Measurements from ENCODE around the gene GMEB1.
A peak's percentile ranks its signal among the peaks of the same experiment; 100 is the strongest.
"Not testable (repeated sequence)": the region's sequence is repeated elsewhere in the genome, so short reads cannot be mapped to it uniquely, and the experiment has no call there.

GMEB1 gene, protein sequence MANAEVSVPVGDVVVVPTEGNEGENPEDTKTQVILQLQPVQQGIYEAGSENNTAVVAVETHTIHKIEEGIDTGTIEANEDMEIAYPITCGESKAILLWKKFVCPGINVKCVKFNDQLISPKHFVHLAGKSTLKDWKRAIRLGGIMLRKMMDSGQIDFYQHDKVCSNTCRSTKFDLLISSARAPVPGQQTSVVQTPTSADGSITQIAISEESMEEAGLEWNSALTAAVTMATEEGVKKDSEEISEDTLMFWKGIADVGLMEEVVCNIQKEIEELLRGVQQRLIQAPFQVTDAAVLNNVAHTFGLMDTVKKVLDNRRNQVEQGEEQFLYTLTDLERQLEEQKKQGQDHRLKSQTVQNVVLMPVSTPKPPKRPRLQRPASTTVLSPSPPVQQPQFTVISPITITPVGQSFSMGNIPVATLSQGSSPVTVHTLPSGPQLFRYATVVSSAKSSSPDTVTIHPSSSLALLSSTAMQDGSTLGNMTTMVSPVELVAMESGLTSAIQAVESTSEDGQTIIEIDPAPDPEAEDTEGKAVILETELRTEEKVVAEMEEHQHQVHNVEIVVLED

DNA sequence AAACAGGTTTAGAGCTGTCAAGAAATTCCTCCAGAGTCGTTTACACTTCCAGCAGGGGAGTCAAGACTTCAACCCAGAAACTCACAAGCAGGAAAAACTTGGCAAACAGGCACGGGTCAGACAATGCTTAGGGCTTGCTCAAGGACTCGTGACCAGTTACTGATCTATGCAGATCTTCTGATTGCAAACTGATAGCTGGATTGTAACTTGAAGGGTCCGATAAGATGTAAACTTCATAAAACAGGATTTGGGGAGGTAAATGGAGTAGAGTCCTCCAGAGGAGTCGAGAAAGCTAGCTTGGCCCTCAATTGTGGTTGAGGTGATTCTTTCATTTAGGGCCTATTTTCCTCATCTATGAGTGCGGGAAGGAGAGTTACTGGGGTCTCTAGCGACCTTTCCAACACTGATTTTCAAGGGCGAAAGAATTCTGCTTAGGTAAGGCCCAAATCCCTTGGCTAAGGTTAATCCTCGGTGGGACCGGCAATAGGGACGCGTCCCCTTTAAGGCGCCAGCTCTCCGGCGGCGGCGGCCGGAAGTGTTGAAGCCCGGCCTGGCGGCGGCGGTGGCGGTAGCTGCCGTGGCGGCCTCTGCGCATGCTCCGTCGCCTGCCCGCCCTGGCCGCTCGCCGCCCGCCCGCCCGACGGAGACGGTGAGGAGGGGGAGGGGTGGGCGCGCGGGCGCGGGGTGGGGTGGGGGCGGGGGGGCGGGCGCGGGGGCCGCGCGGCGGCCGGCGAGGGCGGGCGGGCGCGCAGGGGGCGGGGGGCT, at the start of gene GMEB1:
GMEB1 (plus strand) TSS at position 594 of the 765 bp plus-strand sequence. CDS start 14,829 bp downstream, outside the sequence.
- peak; percentile 81 for DNase-seq

DNA sequence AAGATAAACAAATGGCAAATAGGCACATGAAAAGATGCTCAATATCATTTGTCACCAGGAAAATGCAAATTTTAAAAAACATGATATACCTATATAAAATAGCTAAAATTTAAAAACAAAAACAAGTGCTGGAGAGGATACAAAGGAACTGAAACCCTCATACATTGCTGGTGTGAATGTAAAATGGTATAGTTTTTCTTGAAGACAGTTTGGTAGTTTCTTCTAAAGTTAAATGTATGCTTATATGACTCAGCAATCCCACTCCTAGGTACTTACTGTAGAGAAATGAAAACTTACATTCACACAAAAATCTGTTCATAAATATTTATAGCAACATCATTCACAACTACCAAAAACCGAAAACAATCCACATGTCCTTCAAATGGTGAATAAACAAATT, 36.9 kb upstream of the GMEB1 start:
- no peak for DNase-seq

DNA sequence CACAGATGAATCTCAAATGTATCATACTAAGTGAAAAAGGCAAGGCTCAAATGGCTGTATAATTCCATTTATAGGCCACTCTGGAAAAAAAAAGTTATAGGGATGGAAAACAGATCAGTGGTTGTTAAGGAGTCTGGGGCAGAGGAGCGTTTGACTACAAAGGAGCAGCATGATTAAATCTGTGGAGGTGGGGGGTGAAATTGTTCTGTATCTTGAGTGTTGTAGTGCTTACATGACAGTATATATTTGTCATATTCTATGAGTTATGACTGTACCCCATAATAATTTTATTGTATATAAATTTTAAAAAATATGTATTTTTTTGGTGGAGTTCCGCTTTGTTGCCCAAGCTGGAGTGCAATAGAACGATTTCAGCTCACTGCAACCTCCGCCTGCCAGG, 36.0 kb upstream of the GMEB1 start:
- DNase-seq: no peak

DNA sequence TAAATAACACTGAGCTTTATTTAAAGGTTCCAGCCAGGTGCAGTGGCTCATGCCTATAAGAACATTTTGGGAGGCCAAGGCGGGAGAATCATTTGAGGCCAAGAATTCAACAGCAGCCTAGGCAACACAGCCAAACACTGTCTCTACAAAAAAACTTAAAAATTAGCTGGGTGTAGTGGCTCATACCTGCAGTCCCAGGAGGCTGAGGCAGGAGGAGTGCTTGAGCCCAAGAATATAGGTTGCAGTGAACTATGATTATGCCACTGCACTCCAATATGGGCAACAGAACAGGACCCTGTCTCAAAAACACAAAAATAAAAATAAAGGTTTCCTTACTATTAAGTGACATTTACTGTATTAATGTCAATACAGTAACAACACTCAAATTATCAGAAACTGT, 27.8 kb upstream of the GMEB1 start:
- DNase-seq: no peak

DNA sequence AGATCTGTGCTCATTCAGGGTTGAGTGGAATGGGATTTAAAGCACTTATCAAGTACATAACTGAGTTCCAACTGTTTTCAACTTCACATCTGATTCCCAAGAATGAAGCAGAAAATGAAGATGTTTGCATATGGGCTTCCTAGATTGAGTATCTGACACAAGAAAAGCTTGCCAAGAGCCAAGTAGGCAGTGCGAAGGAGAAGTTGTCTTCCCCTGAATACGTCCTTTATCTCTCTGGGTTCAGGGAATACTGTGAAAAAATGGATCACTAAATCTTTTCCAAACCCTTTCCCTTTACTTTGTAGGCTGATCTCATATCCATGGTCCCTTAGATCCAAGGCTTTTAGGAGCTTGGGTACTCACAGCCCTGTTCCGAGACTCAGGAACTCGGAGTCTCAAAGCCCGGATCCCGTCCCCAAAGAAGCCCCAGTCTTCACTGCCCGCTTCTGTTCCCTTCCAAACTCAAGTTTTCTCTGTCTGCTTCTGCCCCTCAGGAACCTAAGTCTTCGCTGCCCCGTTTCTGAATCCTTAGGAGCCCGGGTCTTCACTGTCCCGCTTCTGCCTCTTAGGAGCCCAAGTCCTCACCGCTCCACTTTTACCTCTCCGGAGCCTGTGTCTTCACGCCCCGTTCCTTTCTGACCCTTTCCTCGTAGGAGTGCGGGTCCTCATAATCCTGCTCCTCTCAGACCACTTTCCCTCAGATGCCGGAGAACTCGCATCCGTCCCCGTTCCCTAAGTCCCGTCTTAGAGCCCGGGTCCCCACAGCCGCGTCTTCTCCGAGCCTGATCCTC, 26.3 kb upstream of the GMEB1 start:
- DNase-seq: no peak

DNA sequence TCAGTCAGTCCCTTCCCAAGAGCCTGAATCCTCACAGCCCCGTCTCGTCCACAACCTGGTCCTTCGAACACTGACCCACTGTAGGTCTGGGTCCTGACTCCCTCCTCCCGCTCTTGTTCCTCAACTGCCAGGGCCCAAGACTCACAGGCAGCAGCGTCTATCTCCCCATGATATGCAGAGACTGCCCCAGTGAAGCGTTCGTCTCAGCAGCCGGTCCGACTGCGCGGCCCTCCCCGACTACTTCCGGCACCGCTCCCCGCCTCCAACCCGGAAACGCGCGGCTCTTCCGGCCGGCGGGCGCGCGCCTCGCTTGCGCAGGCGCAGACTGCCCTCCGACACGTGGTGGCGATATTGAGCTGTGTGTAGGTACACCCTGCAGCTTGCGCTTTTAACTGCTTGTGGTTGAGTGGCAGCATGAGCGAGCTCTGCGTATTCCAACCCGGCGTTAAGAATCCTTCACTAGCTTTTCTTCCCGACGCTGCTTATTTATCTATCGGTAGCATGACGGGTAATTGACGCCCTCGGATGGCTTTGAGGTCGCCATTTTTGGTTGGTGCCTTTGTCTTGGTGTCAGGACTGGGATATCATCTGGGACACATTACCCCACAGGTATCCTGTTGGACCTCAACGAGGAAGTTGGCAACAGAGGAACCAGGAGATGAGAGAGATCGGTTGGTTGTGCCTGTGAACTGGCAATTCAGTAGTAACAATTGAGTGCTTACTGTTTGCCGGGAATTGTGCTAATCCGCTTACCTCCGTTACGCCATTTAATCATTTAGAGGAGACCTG, 25.5 kb upstream of the GMEB1 start, which contains the start of gene TAF12:
TAF12 (minus strand) TSS at position 221 of the 789 bp plus-strand sequence. CDS start 20,986 bp downstream, outside the sequence.
- peak; percentile 80 for DNase-seq

DNA sequence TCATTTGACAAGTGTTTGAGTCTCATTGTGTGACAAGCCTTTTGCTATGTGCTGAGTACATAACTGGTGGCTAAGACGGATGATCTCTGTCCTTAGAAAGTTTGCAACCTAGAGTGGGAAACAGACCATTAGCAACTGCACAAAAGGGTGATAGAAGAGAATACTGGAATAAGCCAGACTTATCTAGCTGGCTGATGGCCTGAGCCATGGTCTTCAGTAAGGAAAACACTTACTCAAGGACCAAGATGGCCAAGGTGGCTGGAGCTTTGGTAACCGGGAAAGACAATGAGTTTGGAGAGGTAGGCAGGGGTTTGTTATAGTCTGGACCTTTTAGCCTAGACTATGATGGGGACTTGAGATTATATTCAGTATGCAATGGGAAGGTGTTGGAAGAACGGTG, 24.1 kb upstream of the GMEB1 start:
- DNase-seq: no peak

DNA sequence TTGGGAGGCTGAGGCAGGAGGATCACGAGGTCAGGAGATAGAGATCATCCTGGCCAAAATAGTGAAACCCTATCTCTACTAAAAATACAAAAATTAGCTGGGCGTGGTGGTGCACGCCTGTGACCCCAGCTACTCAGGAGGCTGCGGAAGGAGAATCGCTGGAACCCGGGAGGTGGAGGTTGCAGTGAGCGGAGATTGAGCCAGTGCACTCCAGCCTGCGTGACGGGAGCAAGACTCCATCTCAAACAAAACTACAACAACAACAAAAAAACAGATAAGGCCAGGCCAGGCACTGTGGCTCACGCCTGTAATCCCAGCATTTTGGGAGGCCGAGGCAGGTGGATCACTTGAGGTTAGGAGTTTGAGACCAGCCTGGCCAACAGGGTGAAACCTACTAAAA, 23.2 kb upstream of the GMEB1 start:
- DNase-seq: not testable (repeated sequence)

DNA sequence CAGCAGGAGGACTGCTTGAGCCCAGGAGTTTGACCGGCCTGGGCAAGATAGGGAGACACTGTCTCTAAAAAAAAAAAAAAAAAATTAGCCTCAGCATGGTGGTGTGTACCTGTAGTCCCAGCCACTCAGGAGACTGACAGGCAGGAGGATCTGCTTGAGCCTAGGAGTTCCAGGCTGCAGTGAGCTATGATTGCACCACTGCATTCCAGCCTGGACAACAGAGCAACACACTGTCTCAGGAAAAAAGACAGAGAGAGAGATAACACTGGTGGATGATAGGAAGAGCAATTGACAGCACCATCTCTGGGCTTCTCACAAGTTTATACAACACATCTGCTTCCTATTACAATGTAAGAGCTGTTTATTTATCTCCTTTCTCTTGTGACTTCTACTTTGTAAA, 22.5 kb upstream of the GMEB1 start:
- no peak for DNase-seq

DNA sequence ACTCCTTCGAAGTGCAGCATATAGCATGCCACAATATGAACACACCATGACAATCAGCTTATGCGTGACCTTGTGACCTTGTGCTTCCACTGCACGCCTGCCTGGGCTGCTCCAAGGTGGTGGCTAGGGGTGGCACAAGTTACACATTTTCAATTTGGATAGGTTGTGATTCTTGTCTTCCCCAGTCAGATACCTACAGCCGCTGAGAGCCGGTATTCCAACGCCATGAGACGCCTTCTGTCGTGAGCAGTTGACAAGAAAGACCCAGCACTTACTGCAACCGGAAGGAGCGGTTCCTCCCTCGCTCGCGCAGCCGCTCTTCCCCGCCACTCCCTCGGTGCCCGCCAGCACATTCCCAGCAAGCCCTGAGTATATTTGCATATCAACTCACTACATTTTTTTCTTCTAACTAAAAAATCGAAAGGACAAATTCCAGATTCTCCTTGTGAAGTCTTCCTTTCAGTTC, 20.5 kb upstream of the GMEB1 start:
- peak; percentile 78 for DNase-seq

DNA sequence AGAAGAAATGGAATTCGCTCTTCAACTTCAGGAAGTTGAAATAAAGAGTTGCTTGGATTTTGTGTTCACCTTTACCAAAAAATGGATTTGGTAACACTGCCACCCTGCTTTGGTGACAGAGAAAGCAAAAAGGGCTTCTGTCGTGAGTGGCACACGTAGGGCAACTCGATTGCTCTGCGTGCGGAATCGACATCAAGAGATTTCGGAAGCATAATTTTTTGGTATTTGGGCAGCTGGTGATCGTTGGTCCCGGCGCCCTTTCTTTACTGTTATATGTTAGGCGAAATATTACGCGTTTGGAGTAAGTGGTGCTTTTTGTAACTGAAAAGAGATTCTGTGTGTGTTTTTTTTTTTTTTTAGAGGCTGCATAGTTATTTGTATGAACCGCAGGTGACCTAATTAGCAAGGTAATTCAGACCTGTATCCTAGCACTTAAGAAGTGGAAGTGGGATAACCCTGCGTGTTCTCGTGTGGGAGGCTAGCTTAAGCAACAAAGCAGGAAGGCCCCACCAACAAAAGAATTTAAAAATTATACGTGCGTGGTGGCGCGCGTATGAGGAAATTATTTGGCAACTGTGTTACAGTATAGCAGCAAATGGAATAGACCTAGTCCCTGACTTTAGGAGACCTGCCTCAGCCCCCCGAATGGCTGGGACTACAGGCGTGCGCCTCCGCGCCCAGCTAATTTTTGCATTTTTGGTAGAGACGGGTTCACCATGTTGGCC, 19.9 kb upstream of the GMEB1 start, which contains the start of gene RNU11:
RNU11 (plus strand) TSS at position 127 of the 725 bp plus-strand sequence.
- DNase-seq: peak; percentile 96

DNA sequence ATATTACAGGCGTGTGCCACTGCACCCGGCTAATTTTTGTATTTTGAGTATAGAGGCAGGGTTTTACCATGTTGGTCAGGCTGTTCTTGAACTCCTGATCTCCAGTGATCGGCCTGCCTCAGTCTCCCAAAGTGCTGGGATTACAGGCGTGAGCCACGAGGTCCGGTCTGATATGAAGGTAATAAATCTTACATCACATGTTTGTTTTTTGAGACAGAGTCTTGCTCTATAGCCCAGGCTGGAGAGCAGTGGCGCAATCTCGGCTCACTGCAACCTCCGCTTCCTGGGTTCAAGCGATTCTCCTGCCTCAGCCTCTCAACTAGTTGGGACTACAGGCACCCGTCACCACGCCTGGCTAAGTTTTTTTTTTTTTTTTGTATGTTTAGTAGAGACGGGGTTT, 15.5 kb upstream of the GMEB1 start:
- DNase-seq: not testable (repeated sequence)

DNA sequence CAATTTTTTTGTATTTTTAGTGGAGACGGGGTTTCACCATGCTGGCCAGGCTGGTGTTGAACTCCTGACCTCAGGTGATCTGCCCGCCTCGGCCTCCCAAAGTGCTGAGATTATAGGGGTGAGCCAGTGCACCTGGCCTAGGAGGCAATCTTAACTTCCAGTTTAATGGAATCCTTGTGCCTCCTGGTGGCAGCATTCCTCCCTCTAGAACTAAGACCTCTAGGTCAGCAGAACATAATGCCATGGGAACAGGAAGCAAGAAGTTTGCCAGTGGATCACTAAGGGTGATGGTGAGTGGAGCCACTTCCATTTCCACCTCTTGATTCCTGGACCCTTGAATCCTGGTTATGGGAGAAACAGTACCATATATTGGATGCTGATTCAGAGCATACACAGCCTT, 14.7 kb upstream of the GMEB1 start:
- not testable (repeated sequence) for DNase-seq

DNA sequence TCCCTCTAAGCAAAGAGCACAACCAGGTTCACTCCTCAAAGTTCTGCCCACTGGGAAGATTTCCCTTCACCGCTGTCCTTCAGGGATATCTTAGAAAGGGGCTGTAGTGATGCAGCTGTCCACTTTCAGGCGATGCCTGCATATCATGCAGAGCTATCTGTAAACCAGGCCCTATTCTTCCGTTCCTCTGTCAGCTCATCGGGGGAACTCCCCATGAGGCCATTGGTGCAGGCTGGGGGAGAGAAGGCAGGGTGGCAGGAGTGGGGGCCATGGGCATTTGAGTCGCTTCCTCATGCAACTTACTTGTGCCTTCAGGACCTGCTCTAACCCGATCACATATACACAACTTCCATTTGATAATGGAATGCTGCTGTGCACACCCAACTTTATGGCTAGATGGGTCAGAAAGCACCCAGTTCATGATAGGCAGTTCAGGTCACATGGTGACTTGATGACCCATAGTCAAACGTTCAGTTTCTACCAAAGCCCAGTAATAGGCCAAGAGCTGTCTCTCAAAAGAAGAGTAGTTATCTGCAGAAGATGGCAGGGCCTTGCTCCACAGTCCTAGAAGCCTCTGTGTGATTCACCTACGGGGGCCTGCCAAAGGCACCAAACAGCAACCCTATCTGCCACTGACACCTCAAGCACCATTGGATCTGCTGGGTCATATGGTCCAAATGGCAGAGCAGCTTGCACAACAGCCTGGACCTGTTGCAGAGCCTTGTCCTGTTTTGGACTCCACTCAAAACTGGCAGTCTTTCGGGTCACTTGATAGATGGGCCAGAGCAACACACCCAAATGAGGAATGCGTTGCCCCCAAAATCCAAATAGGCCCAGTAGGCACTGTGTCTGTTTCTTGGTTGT, 12.9 kb upstream of the GMEB1 start:
- not testable (repeated sequence) for DNase-seq

DNA sequence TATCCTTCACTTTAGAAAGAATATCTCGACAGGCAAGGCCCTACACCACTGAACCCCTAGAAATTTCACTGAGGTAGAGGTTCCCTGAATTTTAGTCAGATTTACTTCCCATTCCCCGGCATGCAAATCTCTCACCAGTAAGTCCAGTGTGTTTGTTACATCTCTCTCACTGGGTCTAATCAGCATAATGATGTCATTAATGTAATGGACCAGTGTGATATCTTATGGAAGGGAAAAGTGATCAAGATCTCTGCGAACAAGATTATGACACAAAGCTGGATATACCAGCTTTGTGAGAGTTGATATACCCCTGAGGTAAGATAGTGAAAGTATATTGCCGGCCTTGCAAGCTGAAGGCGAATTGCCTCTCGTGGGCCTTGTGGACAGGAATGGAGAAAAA, 12.2 kb upstream of the GMEB1 start:
- no peak for DNase-seq

DNA sequence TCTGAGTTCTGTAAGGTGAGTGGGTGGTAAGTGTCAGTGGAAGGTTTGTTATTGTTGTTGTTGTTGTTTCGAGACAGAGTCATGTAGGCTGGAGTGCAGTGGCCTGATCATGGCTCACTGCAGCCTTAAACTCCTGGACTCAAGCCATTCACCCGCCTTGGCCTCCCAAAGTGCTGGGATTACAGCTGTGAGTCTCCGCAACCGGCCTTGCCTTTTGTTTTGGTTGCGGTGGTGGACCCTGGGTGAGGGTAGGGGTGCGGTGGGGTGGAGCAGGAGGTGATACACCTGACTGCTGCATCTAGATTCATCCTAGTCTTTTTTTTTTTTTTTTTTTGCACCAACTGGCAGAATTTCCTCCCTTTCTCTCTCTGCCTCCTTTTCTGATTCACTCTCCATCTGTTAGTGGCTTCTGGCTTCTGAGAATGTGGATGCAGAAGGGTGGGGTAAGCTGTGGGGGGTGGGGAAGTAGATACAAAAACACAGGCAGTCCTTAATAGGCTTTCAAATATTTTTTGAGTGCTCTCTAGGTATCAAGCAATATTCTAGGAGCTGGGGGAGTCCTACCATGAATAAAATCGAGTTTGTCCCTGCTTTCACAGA, 4.6 kb upstream of the GMEB1 start:
- no peak for DNase-seq

DNA sequence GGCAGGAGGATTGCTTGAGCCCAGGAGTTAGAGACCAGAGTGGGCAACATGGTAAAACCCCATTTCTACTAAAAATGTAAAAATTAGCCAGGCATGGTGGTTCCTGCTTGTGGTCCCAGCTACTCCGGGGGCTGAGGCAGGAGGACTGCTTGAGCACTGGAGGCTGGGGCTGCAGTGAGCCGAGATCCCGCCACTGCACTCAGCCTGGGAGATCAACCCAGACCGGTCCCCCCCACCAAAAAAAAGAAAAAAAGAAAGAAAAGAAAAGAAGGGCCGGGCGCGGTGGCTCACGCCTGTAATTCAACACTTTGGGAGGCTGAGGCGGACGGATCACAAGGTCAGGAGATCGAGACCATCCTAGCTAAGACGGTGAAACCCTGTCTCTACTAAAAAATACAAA, 1.8 kb upstream of the GMEB1 start:
- DNase-seq: no peak

DNA sequence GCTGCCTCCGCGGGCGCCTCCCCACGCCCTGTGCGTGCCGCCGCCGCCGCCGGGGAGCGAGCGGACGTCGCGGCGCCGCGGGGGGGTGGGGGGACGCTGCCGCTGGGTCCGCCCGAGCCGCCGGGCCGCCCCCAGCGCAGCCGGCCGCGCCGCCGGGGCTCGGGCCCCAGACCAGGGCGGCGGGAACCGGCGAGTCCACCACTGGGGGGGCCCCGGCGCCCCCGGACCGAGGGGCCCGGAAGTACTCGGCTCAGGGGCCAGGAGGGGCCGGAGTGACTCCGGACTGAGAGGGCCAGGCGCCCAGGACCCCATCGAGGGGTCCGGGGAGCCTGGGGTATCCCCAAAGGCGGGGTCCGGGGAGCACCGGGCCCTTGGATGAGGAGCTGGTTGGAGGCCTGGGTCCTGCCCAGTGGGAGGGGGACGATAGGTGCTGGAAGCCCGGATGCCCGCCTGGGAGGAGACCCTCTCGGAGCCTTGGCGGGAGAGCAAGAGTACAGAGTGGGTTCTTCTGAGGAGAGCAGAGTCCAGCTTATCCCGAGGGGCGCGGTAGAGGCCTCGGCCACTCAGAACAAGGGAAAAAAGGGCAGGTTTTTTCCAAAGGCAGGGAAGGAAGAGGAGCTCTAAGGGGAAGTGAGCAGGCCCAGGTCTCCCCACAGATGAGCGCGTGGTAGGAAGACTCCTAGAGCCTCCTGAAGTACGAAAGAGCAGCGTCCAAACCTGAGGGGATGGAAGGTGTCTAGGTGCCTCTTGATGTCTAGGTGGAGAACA, 556 bp downstream of the GMEB1 start:
- peak; percentile 71 for DNase-seq

DNA sequence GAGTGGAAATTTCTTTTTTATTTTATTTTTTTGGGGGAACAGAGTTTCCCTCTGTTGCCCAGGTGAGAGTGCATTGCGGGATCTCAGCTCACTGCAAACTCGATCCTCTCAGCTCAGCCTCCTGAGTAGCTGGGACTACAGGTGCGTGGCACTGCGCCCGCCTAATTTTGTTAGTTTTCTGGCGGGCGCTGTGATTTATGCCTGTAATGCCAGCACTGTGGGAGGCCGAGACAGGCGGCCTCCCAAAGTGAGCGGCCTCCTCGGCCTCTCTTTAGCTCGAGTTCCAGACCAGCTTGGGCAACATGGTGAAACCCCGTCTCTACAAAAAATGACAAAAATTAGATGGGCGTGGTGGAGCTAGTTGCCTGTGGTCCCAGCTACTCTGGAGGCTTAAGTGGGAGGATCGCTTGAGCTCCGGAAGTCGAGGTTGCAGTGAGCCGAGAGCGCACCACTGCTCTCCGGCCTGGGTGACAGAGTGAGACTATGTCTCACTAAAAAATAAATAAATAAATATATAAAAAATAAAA, 2.7 kb downstream of the GMEB1 start:
- DNase-seq: no peak

Data from NCI-H1048 (cell line).